ENCODE data around the gene NRXN3. TPM values are rescaled to one million over a fixed set of nuclear protein-coding genes. Genes with fewer than 3 reads are reported as not detected.

NRXN3 gene
- total RNA-seq, 1 experiment from 2014 or later, result not detected

DNA sequence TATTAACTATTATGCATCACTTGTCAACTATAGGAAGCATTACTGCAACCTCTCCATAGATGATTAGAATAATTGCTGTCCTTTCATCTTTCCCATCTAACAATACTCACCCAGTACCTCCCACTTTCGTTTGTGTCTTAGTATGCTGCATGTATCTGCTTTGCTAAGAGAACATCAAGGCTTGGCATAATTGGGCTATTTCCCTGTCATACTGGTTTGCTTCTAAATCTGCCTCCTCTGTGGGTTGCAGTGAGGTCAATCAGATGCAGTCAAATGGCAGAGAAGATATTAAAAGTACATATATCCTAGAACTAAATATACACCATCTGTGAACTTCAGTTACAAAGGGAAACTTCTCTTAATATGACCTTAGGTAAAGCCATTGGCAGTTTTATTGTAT lies 1330.3 kb downstream of the NRXN3 start:
- H3K27ac ChIP-seq (ENCODE audit: low read length), result no peak overlapping the region
- intact Hi-C loops (cut with micrococcal nuclease; ENCODE audit: unreplicated experiment), result no loop called here
- TF ChIP-seq, protein P1, sequence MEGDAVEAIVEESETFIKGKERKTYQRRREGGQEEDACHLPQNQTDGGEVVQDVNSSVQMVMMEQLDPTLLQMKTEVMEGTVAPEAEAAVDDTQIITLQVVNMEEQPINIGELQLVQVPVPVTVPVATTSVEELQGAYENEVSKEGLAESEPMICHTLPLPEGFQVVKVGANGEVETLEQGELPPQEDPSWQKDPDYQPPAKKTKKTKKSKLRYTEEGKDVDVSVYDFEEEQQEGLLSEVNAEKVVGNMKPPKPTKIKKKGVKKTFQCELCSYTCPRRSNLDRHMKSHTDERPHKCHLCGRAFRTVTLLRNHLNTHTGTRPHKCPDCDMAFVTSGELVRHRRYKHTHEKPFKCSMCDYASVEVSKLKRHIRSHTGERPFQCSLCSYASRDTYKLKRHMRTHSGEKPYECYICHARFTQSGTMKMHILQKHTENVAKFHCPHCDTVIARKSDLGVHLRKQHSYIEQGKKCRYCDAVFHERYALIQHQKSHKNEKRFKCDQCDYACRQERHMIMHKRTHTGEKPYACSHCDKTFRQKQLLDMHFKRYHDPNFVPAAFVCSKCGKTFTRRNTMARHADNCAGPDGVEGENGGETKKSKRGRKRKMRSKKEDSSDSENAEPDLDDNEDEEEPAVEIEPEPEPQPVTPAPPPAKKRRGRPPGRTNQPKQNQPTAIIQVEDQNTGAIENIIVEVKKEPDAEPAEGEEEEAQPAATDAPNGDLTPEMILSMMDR (IDR thresholded peaks at IDR 0.05), result no peak
- TF ChIP-seq SIN3A (IDR thresholded peaks at IDR 0.05; ENCODE audit: borderline replicate concordance, insufficient read depth, low read depth, low read length), result no peak
- TF ChIP-seq TCF7L2 (IDR thresholded peaks at IDR 0.05; ENCODE audit: low read depth, low read length), result no peak
- no peak for TF ChIP-seq POLR2AphosphoS5 (IDR thresholded peaks at IDR 0.05; ENCODE audit: low read depth, low read length)
- TF ChIP-seq, protein P2, sequence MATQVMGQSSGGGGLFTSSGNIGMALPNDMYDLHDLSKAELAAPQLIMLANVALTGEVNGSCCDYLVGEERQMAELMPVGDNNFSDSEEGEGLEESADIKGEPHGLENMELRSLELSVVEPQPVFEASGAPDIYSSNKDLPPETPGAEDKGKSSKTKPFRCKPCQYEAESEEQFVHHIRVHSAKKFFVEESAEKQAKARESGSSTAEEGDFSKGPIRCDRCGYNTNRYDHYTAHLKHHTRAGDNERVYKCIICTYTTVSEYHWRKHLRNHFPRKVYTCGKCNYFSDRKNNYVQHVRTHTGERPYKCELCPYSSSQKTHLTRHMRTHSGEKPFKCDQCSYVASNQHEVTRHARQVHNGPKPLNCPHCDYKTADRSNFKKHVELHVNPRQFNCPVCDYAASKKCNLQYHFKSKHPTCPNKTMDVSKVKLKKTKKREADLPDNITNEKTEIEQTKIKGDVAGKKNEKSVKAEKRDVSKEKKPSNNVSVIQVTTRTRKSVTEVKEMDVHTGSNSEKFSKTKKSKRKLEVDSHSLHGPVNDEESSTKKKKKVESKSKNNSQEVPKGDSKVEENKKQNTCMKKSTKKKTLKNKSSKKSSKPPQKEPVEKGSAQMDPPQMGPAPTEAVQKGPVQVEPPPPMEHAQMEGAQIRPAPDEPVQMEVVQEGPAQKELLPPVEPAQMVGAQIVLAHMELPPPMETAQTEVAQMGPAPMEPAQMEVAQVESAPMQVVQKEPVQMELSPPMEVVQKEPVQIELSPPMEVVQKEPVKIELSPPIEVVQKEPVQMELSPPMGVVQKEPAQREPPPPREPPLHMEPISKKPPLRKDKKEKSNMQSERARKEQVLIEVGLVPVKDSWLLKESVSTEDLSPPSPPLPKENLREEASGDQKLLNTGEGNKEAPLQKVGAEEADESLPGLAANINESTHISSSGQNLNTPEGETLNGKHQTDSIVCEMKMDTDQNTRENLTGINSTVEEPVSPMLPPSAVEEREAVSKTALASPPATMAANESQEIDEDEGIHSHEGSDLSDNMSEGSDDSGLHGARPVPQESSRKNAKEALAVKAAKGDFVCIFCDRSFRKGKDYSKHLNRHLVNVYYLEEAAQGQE (IDR thresholded peaks at IDR 0.05; ENCODE audit: insufficient read depth in 1 of 2, low read depth in 2 of 2, low read length in 1 of 2), result no peak
- no peak for ATAC-seq
- H3K27me3 ChIP-seq (ENCODE audit: control insufficient read depth, insufficient read depth, low read length), result no peaks in the 10 kb centered on the region
- no TSS peak for BruUV-seq (replicated peaks)
- ChIA-PET POLR2A (no interaction called here), CTCF (no interaction called here)
- H3K4me3 ChIP-seq (ENCODE audit: low read depth in 2 of 2, low read length in 2 of 2), result no peak overlapping the region
- no peak for DNase-seq (ENCODE audit: low read depth, low spot score)
- H3K4me1 ChIP-seq (ENCODE audit: control insufficient read depth, insufficient read depth, low read length), result no peaks in the 10 kb centered on the region
- in situ Hi-C loops (cut with HindIII; ENCODE audit: low pct_unique_long_range_greater_than_20kb, low sequenced_read_pairs), result no loop called here
- H3K36me3 ChIP-seq (ENCODE audit: control insufficient read depth, insufficient read depth, low read length), result no peaks in the 10 kb centered on the region
- no peaks in the 10 kb centered on the region for H3K9me3 ChIP-seq (ENCODE audit: control insufficient read depth, insufficient read depth, low read depth, low read length)

DNA sequence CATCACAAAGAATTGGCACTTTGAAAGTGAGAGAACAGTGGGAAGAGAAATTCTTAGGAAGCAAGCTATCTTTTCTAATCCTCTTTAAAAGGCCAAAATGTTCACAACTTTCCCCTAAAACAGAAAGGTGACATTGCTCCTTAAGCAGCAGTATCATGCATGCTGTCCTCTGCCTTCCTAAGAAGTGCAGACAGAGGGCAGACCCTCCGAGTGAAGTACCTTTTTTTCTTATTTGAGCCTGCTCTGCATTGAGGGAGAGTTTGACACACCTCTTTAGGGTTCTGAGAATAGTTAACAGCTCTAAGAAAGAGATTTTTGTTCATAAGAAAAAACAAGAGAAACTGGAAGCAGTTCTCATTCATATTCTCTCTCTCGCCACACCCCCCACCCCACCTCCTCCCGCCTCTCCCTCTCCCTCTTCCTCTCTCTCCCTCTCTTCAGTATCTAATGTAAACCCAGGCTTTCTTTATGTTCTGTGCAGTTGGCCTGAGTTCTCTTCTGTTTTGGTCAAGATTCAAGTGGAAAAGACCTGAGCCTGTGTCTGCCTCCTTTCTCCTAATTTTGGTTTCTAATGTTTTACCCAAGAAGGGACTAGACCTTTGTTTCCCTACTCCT lies 1332.1 kb downstream of the NRXN3 start:
- in situ Hi-C loops (cut with HindIII; ENCODE audit: low pct_unique_long_range_greater_than_20kb, low sequenced_read_pairs) (no loop called here), intact Hi-C loops (cut with micrococcal nuclease; ENCODE audit: unreplicated experiment) (no loop called here)
- DNase-seq (ENCODE audit: low read depth, low spot score) (no peak), ATAC-seq (no peak)
- ChIA-PET CTCF (no interaction called here), POLR2A (no interaction called here)
- TF ChIP-seq, protein P2 (IDR thresholded peaks at IDR 0.05; ENCODE audit: insufficient read depth in 1 of 2, low read depth in 2 of 2, low read length in 1 of 2), result no peak
- TF ChIP-seq POLR2AphosphoS5 (IDR thresholded peaks at IDR 0.05; ENCODE audit: low read depth, low read length) (no peak), SIN3A (IDR thresholded peaks at IDR 0.05; ENCODE audit: borderline replicate concordance, insufficient read depth, low read depth, low read length) (no peak), TCF7L2 (IDR thresholded peaks at IDR 0.05; ENCODE audit: low read depth, low read length) (no peak)
- TF ChIP-seq, protein P1 (IDR thresholded peaks at IDR 0.05), result no peak
- Histone ChIP-seq H3K27ac (ENCODE audit: low read length) (no peak overlapping the region), H3K4me1 (ENCODE audit: control insufficient read depth, insufficient read depth, low read length) (no peaks in the 10 kb centered on the region), H3K36me3 (ENCODE audit: control insufficient read depth, insufficient read depth, low read length) (no peaks in the 10 kb centered on the region), H3K9me3 (ENCODE audit: control insufficient read depth, insufficient read depth, low read depth, low read length) (no peaks in the 10 kb centered on the region), H3K27me3 (ENCODE audit: control insufficient read depth, insufficient read depth, low read length) (no peaks in the 10 kb centered on the region), H3K4me3 (ENCODE audit: low read depth in 2 of 2, low read length in 2 of 2) (no peak overlapping the region)
- BruUV-seq (replicated peaks), result no TSS peak

Measured in Panc1 (cell line).